Measurements from ENCODE around the gene LMOD3.

The LMOD3 gene

GRCh38 chr3:69122403-69122802 is at the start of gene LMOD3:
LMOD3 (minus strand) TSS chr3:69122595; CDS start chr3:69122386, 209 bp downstream.
- no peak for DNase-seq

- DNase-seq: no peak
These were observed 49.7 kb upstream of the LMOD3 start for GRCh38 chr3:69172058-69172457.

GRCh38 chr3:69166446-69166845 is 44.1 kb upstream of the LMOD3 start:
- no peak for DNase-seq

GRCh38 chr3:69165744-69166143 is 43.3 kb upstream of the LMOD3 start:
- no peak for DNase-seq

- no peak for DNase-seq
These were observed 41.9 kb upstream of the LMOD3 start for GRCh38 chr3:69164296-69164695.

GRCh38 chr3:69162308-69162980 is 40.0 kb upstream of the LMOD3 start:
- no peak for DNase-seq

- no peak for DNase-seq
These were observed 39.4 kb upstream of the LMOD3 start for GRCh38 chr3:69161587-69162307.

GRCh38 chr3:69160525-69160924 is 38.1 kb upstream of the LMOD3 start:
- no peak for DNase-seq

GRCh38 chr3:69160107-69160506 is 37.7 kb upstream of the LMOD3 start:
- no peak for DNase-seq

- no peak for DNase-seq
These were observed 27.2 kb upstream of the LMOD3 start for GRCh38 chr3:69149586-69149985.

- no peak for DNase-seq
These were observed 23.3 kb upstream of the LMOD3 start for GRCh38 chr3:69145688-69146087.

- no peak for DNase-seq
These were observed 22.3 kb upstream of the LMOD3 start for GRCh38 chr3:69144631-69145245.

GRCh38 chr3:69143612-69144011 is 21.2 kb upstream of the LMOD3 start:
- no peak for DNase-seq

- DNase-seq: no peak
These were observed 20.5 kb upstream of the LMOD3 start for GRCh38 chr3:69142797-69143454.

GRCh38 chr3:69142090-69142489 is 19.7 kb upstream of the LMOD3 start:
- DNase-seq: no peak

- DNase-seq: no peak
These were observed 18.9 kb upstream of the LMOD3 start for GRCh38 chr3:69141313-69141712.

- DNase-seq: no peak
These were observed 15.0 kb upstream of the LMOD3 start for GRCh38 chr3:69137412-69137811.

- no peak for DNase-seq
These were observed 14.6 kb upstream of the LMOD3 start for GRCh38 chr3:69137005-69137404.

- DNase-seq: no peak
These were observed 8.3 kb upstream of the LMOD3 start for GRCh38 chr3:69130689-69131088.

GRCh38 chr3:69129531-69129930 is 7.1 kb upstream of the LMOD3 start:
- no peak for DNase-seq

GRCh38 chr3:69128509-69128908 is 6.1 kb upstream of the LMOD3 start:
- DNase-seq: no peak

- no peak for DNase-seq
These were observed 4.6 kb upstream of the LMOD3 start for GRCh38 chr3:69126999-69127398.

- DNase-seq: no peak
These were observed 3.8 kb upstream of the LMOD3 start for GRCh38 chr3:69126216-69126615.

GRCh38 chr3:69121950-69122349 is 445 bp downstream of the LMOD3 start:
- DNase-seq: no peak
